GM19099 (cell line): Measurements from ENCODE around the gene CABLES2.

Experiments
- POLR2A ChIP-seq: IDR thresholded peaks from 3 replicates; pipeline ENCODE4 v1.6.1; 2011; ENCODE audit warnings: low read depth; ENCODE audit not compliant: insufficient read length; ENCODE audit errors: extremely low read depth

CABLES2 gene

GRCh38 chr20:62339647-62340062 lies 67.4 kb downstream of the CABLES2 start:
- TF ChIP-seq POLR2A, result no peak
